ENCODE measurements around the gene TMIE.

TMIE gene

GRCh38 chr3:46693892-46694226 lies 7.3 kb upstream of the TMIE start:
- no peaks in the 10 kb centered on the region for H4K20me1 ChIP-seq (ENCODE audit: control insufficient read depth, insufficient read depth, low read depth, low read length)
- no peaks in the 10 kb centered on the region for H3K79me2 ChIP-seq (ENCODE audit: control insufficient read depth, low read length)
- H3F3A ChIP-seq (ENCODE audit: control insufficient read depth, insufficient read depth), result no peaks in the 10 kb centered on the region
- H3K9me3 ChIP-seq (ENCODE audit: control insufficient read depth, insufficient read depth, low read length), result no peaks in the 10 kb centered on the region
- no peaks in the 10 kb centered on the region for H3K36me3 ChIP-seq (ENCODE audit: control insufficient read depth, low read length)
- peaks cover 29% of the 10 kb centered on the region for H3K4me1 ChIP-seq (ENCODE audit: control insufficient read depth, low read length)
- TF ChIP-seq EZH2phosphoT487 (IDR thresholded peaks at IDR 0.05; ENCODE audit: borderline replicate concordance, low read length), result no peak
- TF ChIP-seq, protein P1, sequence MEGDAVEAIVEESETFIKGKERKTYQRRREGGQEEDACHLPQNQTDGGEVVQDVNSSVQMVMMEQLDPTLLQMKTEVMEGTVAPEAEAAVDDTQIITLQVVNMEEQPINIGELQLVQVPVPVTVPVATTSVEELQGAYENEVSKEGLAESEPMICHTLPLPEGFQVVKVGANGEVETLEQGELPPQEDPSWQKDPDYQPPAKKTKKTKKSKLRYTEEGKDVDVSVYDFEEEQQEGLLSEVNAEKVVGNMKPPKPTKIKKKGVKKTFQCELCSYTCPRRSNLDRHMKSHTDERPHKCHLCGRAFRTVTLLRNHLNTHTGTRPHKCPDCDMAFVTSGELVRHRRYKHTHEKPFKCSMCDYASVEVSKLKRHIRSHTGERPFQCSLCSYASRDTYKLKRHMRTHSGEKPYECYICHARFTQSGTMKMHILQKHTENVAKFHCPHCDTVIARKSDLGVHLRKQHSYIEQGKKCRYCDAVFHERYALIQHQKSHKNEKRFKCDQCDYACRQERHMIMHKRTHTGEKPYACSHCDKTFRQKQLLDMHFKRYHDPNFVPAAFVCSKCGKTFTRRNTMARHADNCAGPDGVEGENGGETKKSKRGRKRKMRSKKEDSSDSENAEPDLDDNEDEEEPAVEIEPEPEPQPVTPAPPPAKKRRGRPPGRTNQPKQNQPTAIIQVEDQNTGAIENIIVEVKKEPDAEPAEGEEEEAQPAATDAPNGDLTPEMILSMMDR (IDR thresholded peaks at IDR 0.05; ENCODE audit: low read depth, low read length, poor library complexity, severe bottlenecking), result no peak
- H3K4me2 ChIP-seq (ENCODE audit: low read length), result peak overlapping the region; percentile 69
- peaks cover 22% of the 10 kb centered on the region for H3K27me3 ChIP-seq (ENCODE audit: control insufficient read depth, low read length)
- H3K9me2 ChIP-seq (replicated peaks; ENCODE audit: control insufficient read depth, low read length), result no peaks in the 10 kb centered on the region
- H3K27ac ChIP-seq (ENCODE audit: low read depth, low read length), result no peak overlapping the region
- H3K4me3 ChIP-seq (ENCODE audit: low read length), result peak overlapping the region; percentile 63

DNA sequence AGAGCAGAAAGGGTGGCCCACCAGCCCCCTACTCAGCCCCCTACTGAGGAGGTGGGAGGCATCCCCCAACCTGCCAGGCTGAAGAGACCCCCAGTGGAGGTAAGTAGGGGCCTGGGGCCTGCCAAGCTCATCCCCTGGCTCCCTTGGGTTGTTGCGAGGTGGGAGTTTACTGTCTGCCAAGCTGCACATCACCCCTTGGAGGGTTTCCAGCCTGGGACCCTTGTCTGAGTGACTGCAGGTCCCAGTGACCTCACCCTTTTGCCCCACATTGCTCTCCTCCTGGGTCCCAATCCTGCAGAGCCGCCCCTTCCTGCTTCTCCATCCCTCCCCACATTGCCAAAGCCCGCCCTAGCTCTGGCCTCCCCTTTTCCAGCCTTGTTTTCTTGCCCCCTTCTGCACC lies 6.7 kb upstream of the TMIE start:
- Histone ChIP-seq H3K4me2 (ENCODE audit: low read length) (no peak overlapping the region), H3K79me2 (ENCODE audit: control insufficient read depth, low read length) (no peaks in the 10 kb centered on the region)

DNA sequence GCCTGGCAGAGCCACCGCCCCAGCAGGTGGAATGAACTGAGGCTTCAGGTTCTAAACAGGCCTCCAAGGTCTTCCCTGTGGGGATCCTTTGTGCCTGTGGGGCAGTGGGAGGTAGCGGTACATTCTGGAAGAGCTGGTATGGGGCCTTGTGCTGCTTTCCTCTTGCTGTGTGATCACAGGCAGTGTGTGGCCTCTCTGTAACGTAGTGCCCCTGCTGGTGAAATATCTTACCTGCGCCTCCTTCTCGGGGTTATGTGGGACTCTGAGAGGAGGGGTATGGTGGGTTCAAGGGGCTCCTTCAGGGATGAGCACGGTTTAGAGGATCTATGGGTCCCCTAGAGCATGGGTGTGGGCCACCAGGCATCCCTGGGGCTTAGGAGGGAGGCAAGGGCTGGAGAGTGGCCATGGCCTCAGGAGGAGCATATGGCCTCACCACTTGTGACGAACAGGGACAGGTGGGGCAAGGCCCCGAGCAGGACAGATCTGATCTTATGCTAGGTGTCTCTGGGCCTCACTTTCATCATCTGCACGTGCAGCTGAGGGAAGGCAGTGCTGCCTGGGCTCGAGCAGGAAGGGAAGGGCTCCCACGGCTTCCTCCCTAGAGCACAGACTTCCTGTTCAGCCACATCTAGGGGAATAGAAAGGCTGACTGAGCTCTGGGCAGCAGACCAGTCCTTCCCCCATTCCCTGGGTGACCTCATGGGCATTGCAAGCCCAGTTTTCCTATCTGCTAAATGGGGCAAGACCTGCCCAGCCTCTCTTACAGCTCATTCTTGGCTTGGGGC lies 5.8 kb upstream of the TMIE start:
- no peak overlapping the region for H3K27ac ChIP-seq (ENCODE audit: low read depth, low read length)

More for the DNA sequence above, 6.7 kb upstream of the TMIE start:
- no peaks in the 10 kb centered on the region for H3K9me2 ChIP-seq (replicated peaks; ENCODE audit: control insufficient read depth, low read length)
- H4K20me1 ChIP-seq (ENCODE audit: control insufficient read depth, insufficient read depth, low read depth, low read length), result no peaks in the 10 kb centered on the region
- H3K9me3 ChIP-seq (ENCODE audit: control insufficient read depth, insufficient read depth, low read length), result no peaks in the 10 kb centered on the region
- no peaks in the 10 kb centered on the region for H3F3A ChIP-seq (ENCODE audit: control insufficient read depth, insufficient read depth)
- H3K36me3 ChIP-seq (ENCODE audit: control insufficient read depth, low read length), result no peaks in the 10 kb centered on the region
- no peak for TF ChIP-seq EZH2phosphoT487 (IDR thresholded peaks at IDR 0.05; ENCODE audit: borderline replicate concordance, low read length)
- TF ChIP-seq, protein P1 (IDR thresholded peaks at IDR 0.05; ENCODE audit: low read depth, low read length, poor library complexity, severe bottlenecking), result no peak
- H3K4me1 ChIP-seq (ENCODE audit: control insufficient read depth, low read length), result peaks cover 29% of the 10 kb centered on the region
- H3K27me3 ChIP-seq (ENCODE audit: control insufficient read depth, low read length), result peaks cover 22% of the 10 kb centered on the region
- H3K4me3 ChIP-seq (ENCODE audit: low read length), result no peak overlapping the region
- H3K27ac ChIP-seq (ENCODE audit: low read depth, low read length), result no peak overlapping the region

More for the DNA sequence above, 5.8 kb upstream of the TMIE start:
- Histone ChIP-seq H3K4me2 (ENCODE audit: low read length) (peak overlapping the region; percentile 29), H3K36me3 (ENCODE audit: control insufficient read depth, low read length) (no peaks in the 10 kb centered on the region), H3K79me2 (ENCODE audit: control insufficient read depth, low read length) (no peaks in the 10 kb centered on the region), H3K9me2 (replicated peaks; ENCODE audit: control insufficient read depth, low read length) (no peaks in the 10 kb centered on the region), H3K27me3 (ENCODE audit: control insufficient read depth, low read length) (peaks cover 22% of the 10 kb centered on the region), H3K9me3 (ENCODE audit: control insufficient read depth, insufficient read depth, low read length) (no peaks in the 10 kb centered on the region), H3K4me3 (ENCODE audit: low read length) (no peak overlapping the region), H4K20me1 (ENCODE audit: control insufficient read depth, insufficient read depth, low read depth, low read length) (no peaks in the 10 kb centered on the region), H3K4me1 (ENCODE audit: control insufficient read depth, low read length) (peaks cover 29% of the 10 kb centered on the region), H3F3A (ENCODE audit: control insufficient read depth, insufficient read depth) (no peaks in the 10 kb centered on the region)
- no peak for TF ChIP-seq EZH2phosphoT487 (IDR thresholded peaks at IDR 0.05; ENCODE audit: borderline replicate concordance, low read length)
- TF ChIP-seq, protein P1 (IDR thresholded peaks at IDR 0.05; ENCODE audit: low read depth, low read length, poor library complexity, severe bottlenecking), result peak; percentile 62
